Activated CD4-positive, alpha-beta T cell treated with anti-CD3 and anti-CD28 coated beads, Interleukin-2, amount 50 U/mL, for 4 hours (primary cell): ENCODE data around the gene ENTPD8.

Experiments used
- DNase-seq, 2 experiments: peaks; one replicate each; pipeline ENCODE4 v3.0.0-alpha.2; 2020

Gene ENTPD8

DNA sequence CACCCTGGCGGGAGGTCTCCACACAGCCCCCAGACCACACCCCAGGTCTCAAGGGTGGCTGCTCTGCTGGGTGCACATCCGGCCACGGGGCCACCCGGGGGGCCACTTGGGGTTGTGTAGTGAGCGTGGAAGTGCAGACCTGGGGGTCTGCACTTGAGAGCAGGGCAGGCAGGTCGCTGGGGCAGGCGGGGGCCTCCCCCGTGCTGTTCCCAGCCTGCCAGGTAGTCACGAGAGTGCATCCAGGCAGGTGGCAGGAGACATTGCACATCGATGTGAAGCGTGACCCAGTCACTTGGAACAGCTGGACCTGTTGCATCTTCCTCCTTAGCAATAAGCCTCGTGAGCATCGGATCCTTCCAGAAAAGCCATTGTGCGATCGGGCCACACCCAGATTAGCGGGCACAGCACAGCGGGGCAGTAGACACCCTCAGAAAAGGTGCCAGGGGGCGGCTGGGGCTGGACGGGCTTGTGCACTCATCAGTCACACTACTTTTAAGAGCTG lies 4.8 kb upstream of the ENTPD8 start:
- no peak for DNase-seq

DNA sequence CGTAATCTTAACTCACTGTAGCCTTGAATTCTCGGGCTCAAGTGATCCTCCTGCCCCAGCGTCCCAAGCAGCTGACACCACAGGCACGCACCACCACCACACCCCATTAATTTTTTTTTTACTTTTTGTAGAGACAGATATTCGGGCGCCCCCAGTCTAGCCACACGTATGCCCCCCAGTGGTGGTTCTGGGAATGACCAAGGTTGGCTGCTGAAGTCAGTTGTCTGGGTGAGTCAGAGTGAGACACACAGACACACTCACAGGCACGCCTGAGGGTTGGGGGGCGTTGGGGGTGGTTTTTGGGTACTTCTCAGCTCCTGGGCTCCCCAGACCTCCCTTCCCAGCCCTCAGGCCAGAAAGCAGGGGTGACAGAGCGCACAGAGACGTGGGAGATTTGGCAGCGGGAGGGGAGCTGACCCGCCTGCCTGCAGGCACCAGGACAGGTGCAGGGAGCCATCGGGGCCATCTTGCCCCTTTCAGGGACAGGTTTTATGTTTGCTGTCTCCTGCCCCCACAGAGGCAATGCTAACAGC lies 4.2 kb upstream of the ENTPD8 start:
- DNase-seq = peak; percentile 85 to 91

DNA sequence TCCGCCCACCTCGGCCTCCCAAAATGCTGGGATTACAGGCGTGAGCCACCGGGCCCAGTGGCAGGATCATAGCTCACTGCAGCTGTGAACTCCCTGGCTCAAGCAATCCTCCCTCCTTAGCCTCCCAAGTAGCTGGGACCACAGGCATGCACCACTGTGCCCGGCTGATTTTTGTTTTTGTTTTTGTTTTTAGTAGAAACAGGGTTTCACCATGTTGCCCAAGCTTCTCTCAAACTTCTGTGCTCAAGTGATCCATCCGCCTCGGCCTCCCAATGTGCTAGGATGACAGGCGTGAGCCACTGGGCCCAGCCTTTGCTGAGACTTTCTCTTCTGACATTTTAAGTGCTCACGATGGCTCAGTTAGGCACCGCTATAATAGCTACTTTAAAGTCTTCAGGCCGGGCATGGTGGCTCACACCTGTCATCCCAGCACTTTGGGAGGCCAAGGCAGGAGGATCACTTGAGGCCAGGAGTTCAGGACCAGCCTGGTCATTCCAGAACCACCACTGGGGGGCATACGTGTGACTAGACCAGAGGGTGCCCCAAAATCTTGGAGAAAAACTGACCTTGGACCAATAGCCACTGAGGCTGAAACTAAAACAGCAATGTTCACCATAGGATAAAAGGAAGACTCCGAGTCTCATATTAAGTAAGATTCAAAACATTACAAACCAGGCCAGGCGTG lies 3.1 kb upstream of the ENTPD8 start:
- DNase-seq = no peak

DNA sequence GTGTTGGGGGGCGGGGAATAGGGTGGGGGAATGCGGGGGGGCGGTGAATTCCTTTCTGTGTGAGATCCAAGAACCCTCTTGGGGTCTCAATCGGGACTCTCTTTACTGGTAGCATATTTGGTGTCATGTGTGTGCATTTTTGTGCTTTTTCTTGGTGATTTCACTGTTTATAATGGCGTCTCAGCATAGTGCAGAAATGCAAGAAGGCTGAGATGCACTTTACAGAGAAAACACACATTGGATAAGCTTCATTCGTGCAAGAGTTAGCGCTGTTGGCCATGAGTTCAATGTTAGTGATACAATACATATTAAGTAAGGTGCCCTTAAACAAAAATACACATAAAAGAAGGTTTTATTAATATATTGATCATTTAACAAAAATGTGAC lies 771 bp upstream of the ENTPD8 start:
- DNase-seq = no peak

DNA sequence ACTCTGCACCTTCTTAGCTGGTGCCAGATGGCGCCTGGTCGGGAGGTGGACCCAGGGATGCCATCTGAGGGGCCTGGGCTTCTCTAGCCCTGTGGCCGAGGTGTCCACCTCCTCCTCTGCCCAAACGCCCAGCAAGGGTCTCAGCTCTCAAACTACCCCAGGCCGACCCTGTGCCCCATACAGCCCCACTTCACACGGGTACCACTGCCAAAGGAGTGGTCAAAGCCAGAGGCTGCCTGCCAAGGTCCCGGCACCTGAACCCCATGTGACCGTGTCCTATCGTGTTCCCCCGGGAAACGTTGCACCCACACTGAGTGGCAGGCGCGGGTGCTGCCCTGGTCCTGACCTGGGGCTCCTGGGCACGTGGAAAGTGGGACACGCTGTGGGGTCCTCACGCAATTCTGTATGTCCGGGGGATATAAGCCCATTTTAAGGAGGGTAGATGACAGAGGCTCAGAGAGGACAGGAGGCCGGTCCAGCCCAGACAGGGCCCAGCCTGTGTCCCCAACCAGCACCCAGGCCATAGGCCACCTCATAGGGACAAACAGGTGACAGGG lies 1.9 kb downstream of the ENTPD8 start:
- no peak for DNase-seq

DNA sequence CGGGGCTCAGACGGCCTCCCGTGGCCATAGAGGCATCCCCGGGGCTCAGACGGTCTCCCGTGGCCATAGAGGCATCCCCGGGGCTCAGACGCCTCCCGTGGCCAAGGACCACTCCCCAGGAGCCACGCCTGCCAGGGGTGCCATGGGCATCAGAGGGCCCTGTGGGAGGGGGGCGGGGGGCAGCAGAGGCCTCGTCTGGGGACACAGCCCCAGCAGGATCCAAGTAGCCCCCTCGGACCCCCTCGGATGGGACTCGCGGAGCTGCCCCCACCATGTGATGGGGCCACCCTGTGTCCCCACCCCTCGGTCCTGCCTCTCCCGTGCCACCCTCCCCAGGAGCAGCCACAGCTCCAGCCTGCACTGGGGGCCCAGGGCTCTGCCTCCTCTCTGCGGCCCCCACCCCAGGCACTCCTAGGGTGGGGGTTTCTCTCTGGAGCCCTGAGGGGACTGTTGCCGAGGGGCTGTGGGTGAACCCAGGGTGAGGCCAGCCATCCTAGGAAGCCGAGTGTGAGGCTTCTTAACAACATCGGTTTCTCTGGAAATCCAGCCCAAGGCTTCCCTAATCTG lies 2.5 kb downstream of the ENTPD8 start:
- no peak for DNase-seq

DNA sequence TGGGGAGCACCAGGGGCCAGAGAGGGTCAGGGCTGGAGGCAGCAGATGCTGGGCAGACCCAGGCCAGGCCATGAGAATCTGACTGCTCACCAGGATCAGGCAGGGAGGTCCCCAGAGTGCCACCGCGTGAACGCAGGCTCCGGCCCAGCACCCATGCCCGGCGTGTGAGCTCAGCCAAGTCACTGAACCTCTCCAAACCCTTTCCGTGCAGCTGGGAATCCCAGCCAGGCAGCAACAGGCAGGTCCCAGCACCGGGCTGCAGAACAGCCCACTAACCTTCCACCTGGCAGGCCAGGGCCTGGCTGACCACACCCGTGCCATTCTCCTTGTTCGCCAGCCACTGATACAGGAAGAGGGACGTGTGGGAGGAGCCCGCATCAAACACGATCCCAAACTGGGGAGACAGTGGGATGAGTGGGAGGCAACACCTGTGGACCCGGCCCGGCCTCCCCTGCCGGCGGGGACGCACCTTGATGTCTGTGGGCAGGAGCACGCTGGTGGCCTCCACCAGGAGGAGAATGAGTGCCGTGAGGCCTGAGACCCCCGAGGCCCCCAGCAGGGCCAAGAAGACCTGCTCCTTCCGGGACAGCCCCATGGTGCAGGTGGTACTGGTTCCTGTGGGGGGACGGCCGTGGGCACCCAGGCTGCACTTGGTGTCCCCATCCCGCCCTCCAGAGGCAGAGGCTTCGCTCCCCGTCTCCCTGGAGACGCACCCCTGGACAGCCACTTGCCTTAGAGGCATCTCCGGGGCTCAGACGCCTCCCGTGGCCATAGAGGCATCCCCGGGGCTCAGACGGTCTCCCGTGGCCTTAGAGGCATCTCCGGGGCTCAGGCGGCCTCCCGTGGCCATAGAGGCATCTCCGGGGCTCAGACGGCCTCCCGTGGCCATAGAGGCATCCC lies 3.2 kb downstream of the ENTPD8 start:
- DNase-seq = no peak

DNA sequence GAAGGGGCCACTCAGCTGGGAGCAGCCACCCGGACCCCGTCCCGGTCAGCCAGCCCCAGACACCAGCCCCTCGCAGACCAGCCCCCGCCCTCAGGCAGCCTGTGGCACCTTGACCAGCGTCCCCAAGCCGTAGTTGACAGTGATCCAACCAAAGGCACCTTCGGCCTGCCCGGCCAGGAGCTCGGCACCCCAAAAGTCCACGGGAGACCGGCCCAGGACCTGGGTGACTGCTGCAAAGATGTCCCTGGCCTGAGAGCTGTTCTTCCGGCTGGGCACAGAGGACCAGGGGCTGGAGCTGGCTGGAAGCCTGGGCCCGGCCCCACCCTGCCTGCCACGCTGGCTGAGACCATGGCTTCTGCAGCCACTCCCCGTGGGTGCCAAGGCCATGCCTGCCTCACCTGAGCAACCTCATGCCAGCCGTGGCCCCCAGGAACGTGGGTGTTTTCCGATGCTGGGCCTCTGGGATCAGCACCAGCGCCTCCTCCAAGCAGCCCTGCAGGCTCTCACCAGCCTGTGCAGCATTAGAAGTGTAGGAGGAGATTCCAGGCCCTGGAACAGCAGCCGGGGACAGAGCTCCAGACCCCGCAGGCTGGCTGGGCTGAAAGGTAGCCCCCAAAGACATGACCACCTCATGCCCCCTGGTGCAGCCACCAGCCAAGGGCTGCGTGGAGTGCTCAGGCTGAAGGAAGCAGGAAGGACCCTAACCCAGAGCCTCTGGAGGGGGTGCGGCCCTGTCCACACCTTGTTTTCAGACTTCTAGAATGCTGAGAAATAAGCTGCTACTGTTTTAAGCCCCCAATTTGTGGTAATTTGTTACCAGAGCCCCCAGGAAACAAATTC lies 4.2 kb downstream of the ENTPD8 start:
- DNase-seq = no peak

DNA sequence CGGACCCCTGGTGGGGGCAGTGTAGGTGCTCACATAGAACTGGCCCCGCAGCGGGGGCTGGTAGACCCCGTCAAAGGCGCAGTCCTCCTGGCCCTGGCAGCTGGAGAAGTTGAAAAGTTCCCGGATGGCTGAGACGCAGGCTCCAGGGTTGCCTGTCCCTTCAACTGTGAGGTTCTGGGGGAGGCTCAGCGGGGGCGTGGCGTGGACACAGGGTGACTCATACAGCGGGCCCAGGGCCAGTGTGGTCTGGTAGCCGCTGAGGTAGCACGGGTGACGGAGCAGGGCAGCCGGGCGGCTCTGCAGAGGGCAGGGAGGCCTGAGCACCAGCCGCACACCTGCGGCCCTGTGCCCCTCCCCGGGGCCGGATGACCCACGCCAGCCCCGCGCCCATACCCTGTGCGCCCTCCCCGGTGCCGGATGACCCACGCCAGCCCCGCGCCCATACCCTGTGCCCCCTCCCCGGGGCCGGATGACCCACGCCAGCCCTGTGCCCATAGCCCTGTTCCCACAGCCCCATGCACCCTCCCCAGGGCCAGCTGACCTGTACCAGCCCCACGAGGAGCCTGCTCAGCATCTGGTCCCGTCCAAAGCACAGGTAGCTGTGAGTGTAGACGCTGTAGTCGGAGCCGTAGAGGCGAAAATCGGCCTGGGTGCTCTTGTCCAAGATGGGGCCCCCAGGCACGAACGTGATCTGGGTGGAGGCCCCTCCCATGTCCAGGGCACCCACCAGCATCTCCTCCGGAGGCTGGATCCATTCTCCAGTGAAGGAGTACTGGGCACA lies 5.0 kb downstream of the ENTPD8 start:
- no peak for DNase-seq

DNA sequence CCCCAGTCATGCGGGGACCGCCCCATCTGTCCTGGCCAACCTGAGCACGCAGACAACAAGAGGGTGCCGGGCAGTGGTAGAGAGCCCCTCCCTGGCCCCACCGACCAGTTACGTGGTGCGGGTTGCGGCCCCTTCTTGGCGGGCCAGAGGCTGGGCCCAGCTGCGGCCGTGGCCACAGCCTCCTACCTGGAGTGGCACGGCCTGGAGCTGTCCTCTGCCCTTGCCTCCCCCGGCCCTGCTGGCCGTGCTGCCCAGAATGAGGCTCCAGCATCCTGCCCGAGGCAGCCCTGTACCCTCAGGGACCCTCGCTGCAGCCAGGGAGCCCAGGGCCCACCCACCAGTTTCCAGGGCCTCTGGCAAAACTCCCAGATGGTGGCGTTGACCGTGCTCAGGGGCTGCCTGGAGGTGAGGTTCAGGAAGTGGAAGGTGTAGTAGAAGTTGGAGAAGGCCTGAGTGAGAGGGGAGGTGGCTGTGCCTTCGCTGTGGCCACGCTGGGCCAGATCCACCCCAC lies 5.7 kb downstream of the ENTPD8 start:
- DNase-seq = no peak

DNA sequence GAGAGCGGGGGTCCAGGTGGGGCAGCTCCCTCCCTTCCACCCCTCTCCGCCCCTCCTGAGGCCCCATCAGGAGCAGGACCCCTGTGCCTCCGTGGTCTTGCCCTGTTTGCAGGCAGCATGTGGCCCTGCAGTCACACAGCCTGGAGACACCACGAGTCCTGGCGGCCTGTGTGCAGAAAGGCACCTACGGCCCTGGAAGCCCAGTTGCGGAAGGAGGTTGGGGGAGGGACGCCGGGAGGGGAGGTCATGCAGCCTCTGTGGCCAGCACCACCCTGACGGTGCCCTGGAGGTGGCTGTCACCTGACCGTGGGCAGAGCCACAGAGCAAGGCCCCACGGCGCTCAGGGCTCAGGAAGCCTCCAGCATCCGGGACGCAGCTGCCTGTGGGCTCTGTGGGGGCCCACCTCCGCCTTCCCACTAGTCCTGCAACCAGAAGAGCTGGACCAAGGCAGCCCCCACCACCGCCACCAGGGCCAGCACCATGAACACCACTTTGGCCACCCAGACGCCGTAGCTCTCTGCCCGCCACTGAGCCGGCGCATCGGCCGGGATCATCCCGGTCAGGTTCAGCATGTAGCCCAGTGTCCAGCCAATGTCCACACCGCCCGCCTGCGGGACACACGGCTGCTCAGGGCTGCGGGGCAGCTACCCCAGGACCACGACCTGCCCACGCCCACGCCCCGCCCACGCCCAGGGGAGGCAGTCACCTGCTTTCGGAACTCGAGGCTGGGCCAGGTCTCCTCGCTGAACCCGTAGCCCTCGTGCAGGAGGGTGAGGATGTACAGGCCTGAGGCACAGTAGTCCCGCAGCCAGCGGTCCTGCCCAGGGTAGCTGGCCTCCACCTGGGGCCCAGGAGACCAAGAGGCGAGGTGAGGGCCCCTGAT lies 6.4 kb downstream of the ENTPD8 start:
- no peak for DNase-seq

DNA sequence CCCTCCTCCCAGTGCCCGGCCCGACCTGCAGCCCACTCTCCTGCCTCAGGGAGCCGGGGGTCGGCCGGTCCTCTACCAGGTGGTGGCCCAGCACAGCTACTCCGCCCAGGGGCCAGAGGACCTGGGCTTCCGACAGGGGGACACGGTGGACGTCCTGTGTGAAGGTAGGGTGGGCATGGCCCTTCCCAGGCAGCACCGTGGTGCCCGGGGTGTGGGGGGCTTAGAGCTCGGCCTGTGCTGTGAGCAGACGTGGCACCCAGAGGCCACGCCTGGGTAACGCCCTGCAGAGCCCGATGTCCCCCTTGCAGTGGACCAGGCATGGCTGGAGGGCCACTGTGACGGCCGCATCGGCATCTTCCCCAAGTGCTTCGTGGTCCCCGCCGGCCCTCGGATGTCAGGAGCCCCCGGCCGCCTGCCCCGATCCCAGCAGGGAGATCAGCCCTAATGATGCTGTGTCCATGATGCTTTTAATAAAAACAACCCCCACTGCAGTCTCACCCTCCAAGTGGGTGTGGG lies 7.2 kb downstream of the ENTPD8 start:
- DNase-seq = no peak

DNA sequence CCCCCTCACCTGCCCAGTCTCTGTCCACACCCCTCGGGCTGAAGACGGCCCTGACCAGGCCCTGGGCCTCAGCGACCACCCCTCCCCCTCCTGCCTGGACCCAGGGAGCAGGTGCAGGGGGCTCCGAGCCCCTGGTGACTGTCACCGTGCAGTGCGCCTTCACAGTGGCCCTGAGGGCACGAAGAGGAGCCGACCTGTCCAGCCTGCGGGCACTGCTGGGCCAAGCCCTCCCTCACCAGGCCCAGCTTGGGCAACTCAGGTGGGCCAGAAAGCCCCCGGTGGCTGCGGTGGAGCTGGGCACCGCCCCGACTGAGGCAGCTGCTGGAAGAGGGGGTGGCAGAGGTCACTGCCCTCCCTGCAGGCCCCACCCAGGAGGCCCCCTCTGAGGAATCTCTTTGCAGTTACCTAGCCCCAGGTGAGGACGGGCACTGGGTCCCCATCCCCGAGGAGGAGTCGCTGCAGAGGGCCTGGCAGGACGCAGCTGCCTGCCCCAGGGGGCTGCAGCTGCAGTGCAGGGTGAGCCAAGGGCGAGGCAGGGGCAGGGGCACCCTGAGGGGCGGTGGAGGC lies 7.7 kb downstream of the ENTPD8 start:
- no peak for DNase-seq

DNA sequence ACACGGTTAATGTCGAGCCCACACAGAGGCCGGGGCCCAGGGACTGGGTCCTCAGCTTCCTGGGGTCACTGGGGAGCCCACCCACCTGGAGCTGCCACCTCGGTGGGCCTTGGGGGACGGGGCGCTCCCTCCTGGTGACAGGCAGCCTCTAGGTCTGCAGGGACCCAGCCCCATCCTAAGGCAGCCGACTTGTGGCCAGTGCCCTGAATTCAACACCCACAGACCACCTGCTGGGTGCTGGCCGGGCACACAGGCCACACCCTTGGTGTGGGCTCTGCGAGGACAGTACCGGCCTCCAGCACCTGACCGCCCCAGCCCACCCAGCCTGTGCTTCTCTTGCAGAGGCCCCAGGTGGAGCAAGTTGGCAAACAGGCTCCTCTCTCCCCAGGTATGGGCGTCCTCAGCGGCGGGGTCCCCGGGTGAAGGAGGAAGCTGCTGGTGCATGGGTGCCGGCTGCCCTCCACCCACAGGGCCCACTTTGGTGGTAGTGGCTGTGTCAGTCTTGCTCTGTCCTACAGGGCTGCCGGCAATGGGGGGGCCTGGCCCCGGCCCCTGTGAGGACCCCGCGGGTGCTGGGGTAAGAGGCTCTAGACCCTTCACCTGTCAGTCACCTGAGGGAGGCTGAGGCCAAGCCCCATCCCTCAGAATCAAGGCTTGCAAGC lies 8.3 kb downstream of the ENTPD8 start:
- DNase-seq = no peak

DNA sequence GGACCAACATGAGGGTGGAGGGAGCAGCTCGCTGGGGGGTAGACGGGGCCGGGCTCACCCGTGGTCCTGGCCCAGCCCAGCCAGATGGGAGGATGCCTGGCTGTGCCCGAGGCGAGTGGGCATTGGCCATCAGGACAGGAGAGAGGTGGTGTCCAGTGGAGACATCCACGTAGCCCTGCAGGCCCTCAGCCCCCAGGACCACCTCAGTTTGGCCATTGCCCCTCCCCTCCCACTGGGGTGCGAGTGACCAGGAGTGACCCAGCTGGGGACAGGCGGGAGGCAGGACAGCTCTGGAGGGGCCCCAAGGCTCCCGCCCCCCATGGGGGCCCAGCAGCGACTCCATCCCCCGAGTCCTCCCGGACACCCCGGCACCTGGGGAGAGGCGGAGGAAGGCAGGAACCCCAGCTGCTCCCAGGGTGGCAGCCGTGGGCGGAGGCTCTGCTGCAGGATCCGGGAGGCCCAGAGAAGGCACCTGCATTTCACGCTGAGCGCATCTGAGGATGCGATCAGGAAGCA lies 9.7 kb downstream of the ENTPD8 start:
- no peak for DNase-seq

DNA sequence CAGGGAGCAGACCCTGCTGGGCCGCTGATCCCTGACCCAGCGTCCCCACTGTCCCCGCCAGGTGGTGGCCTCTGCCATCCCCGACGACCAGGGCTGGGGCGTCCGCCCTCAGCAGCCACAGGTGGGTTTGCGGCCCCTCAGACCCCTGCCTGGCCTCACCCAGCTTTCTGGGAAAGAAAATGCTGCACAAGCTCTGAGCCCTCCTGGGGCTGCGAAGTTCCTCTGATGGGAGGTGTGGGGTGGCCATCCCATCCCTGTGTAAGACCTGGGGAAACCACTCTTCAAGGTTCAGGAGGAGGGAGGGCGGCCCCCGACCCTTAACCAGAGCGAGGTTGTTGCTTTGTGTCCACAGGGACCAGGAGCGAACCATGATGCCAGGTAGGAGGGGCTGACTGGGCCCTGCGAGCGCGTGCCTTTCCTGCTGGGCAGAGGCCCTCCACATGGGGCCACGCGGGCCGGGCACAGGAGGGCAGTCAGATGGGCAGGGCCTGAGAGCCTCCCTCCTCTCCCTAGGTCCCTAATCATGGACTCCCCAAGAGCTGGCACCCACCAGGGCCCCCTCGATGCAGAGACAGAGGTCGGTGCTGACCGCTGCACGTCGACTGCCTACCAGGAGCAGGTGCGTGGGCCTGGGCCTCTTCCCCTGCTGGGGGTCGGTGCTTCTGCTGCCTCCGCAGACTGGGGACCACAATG lies 10.3 kb downstream of the ENTPD8 start:
- DNase-seq = no peak

DNA sequence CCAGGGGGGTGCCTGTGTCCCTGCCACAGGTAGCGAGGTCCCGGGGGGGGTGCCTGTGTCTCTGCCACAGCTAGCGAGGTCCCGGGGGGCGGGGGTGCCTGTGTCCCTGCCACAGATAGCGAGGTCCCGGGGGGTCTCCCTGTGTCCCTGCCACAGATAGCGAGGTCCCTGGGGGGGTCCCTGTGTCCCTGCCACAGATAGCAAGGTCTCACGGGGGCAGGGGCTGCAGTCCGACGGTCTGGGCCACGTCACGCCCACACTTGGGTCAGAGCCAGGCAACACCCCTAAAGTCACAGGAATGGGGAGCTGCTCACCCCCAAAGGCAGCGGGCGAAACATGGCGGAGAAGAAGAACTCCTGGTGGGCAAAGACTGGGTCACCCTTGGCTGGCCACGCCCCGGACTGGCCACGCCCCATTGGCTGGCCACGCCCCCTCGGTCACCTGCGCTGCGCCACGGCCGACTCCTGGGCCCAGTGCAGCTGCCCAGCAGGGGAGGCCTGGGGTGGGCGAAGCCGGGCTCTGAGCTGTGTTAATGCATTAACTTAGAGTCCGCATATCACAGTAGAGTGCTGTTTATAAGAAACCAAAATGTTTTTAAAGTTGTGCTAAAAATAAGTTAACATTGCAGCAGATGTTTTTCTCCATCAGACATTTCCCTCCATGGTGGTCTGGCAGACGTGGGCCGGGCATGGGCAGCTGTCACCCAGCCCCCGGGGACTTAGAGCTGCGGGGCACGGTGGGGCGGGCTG lies 11.0 kb downstream of the ENTPD8 start:
- no peak for DNase-seq

DNA sequence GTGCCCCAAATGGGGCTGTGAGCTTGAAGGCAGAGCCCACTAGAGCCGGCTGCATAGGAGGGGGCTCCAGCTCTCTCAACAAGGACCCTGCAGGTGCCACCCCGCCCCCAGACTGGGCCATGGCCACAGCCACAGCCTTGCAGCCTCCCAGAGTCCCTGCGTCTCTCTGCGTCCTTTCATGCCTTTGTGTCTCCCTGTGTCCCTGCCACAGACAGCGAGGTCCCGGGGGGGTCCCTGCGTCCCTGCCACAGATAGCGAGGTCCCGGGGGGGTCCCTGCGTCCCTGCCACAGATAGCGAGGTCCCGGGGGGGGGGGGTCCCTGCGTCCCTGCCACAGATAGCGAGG lies 11.6 kb downstream of the ENTPD8 start:
- DNase-seq = no peak
